IgD-negative memory B cell (primary cell): Measurements from ENCODE around the gene HECTD4. TPM values are rescaled to one million over a fixed set of nuclear protein-coding genes. Genes with fewer than 3 reads are reported as not detected.

Experiments used
- H3K27ac Mint-ChIP-seq, 3 donors: one replicate each; pipeline ENCODE4 v1.8.0; 2020 to 2022; ENCODE audit warnings: mild to moderate bottlenecking in 3 of 3, mixed read lengths in 3 of 3, moderate library complexity in 1 of 3
- H3K27me3 Mint-ChIP-seq: one replicate; pipeline ENCODE4 v1.8.0; 2021; ENCODE audit warnings: mixed read lengths
- H3K36me3 Mint-ChIP-seq: one replicate; pipeline ENCODE4 v1.8.0; 2020; ENCODE audit warnings: mild to moderate bottlenecking, mixed read lengths
- H3K4me1 Mint-ChIP-seq, 3 donors: one replicate each; pipeline ENCODE4 v1.8.0; 2020 to 2022; ENCODE audit warnings: mixed read lengths in 3 of 3, mild to moderate bottlenecking in 1 of 3
- H3K4me3 Mint-ChIP-seq, 4 donors: one replicate each; pipeline ENCODE4 v1.8.0; 2020 to 2022; ENCODE audit warnings: mild to moderate bottlenecking in 4 of 4, mixed read lengths in 4 of 4, moderate library complexity in 3 of 4
- H3K9me3 Mint-ChIP-seq, 3 donors: one replicate each; pipeline ENCODE4 v1.8.0; 2020 to 2021; ENCODE audit warnings: mixed read lengths in 3 of 3, mild to moderate bottlenecking in 1 of 3
- polyA plus RNA-seq: library from polyadenylated mRNA; unstranded; fragments of 300-500 nt; fragmentation: Illumina TruSeq; gene quantifications from one replicate; pipeline ENCODE4 v1.2.3, GENCODE V29; 2021

HECTD4 gene
- polyA plus RNA-seq, 1 donor from 2014 or later = 6.8 TPM

GRCh38 chr12:112172556-112173324 is 209.5 kb downstream of the HECTD4 start:
- Mint-ChIP-seq H3K27ac (peak overlapping the region in 1 of 3 donors; percentile 25), H3K4me1 (peaks cover 0 to 11% (median 9%) of the 10 kb centered on the region in 3 donors), H3K27me3 (no peaks in the 10 kb centered on the region), H3K9me3 (no peaks in the 10 kb centered on the region), H3K36me3 (peaks cover 10% of the 10 kb centered on the region), H3K4me3 (no peak overlapping the region)

GRCh38 chr12:112170971-112171596 is 211.1 kb downstream of the HECTD4 start:
- Mint-ChIP-seq H3K4me3 (no peak overlapping the region), H3K9me3 (no peaks in the 10 kb centered on the region), H3K36me3 (peaks cover 10% of the 10 kb centered on the region), H3K4me1 (peaks cover 0 to 11% (median 9%) of the 10 kb centered on the region in 3 donors), H3K27ac (peak overlapping the region in 1 of 3 donors; percentile 4), H3K27me3 (no peaks in the 10 kb centered on the region)

GRCh38 chr12:112170376-112170775 is 211.9 kb downstream of the HECTD4 start:
- H3K4me1 Mint-ChIP-seq = peaks cover 0 to 11% (median 9%) of the 10 kb centered on the region in 3 donors
- H3K9me3 Mint-ChIP-seq = no peaks in the 10 kb centered on the region
- peak overlapping the region in 2 of 3 donors; percentile 50 to 62 for H3K27ac Mint-ChIP-seq
- peaks cover 7% of the 10 kb centered on the region for H3K36me3 Mint-ChIP-seq
- peak overlapping the region in 1 of 4 donors; percentile 79 for H3K4me3 Mint-ChIP-seq
- H3K27me3 Mint-ChIP-seq = no peaks in the 10 kb centered on the region

GRCh38 chr12:112169966-112170365 is 212.3 kb downstream of the HECTD4 start:
- H3K9me3 Mint-ChIP-seq = no peaks in the 10 kb centered on the region
- peaks cover 6% of the 10 kb centered on the region for H3K36me3 Mint-ChIP-seq
- peaks cover 0 to 11% (median 9%) of the 10 kb centered on the region in 3 donors for H3K4me1 Mint-ChIP-seq
- H3K27me3 Mint-ChIP-seq = no peaks in the 10 kb centered on the region
- peak overlapping the region in 2 of 3 donors; percentile 50 to 62 for H3K27ac Mint-ChIP-seq
- peak overlapping the region in 1 of 4 donors; percentile 79 for H3K4me3 Mint-ChIP-seq

- no peaks in the 10 kb centered on the region for H3K9me3 Mint-ChIP-seq
- no peak overlapping the region for H3K27ac Mint-ChIP-seq
- peaks cover 3% of the 10 kb centered on the region for H3K36me3 Mint-ChIP-seq
- no peak overlapping the region for H3K4me3 Mint-ChIP-seq
- peaks cover 0 to 11% (median 9%) of the 10 kb centered on the region in 3 donors for H3K4me1 Mint-ChIP-seq
- no peaks in the 10 kb centered on the region for H3K27me3 Mint-ChIP-seq
Observed at GRCh38 chr12:112169161-112169872, 212.9 kb downstream of the HECTD4 start.

GRCh38 chr12:112168561-112168971 is 213.7 kb downstream of the HECTD4 start:
- Mint-ChIP-seq H3K36me3 (peaks cover 3% of the 10 kb centered on the region), H3K9me3 (no peaks in the 10 kb centered on the region), H3K27me3 (no peaks in the 10 kb centered on the region), H3K4me1 (peaks cover 0 to 11% (median 9%) of the 10 kb centered on the region in 3 donors), H3K27ac (no peak overlapping the region), H3K4me3 (peak overlapping the region in 1 of 4 donors; percentile 59)

GRCh38 chr12:112167718-112168525 is 214.3 kb downstream of the HECTD4 start:
- Mint-ChIP-seq H3K36me3 (peaks cover 3% of the 10 kb centered on the region), H3K4me1 (peaks cover 0 to 11% (median 9%) of the 10 kb centered on the region in 3 donors), H3K27ac (no peak overlapping the region), H3K9me3 (no peaks in the 10 kb centered on the region), H3K4me3 (no peak overlapping the region), H3K27me3 (no peaks in the 10 kb centered on the region)

GRCh38 chr12:112167031-112167461 is 215.2 kb downstream of the HECTD4 start:
- Mint-ChIP-seq H3K27me3 (no peaks in the 10 kb centered on the region), H3K36me3 (peaks cover 3% of the 10 kb centered on the region), H3K9me3 (no peaks in the 10 kb centered on the region), H3K4me3 (no peak overlapping the region), H3K27ac (no peak overlapping the region), H3K4me1 (peaks cover 0 to 9% (median 9%) of the 10 kb centered on the region in 3 donors)

GRCh38 chr12:112166051-112167015 is 215.9 kb downstream of the HECTD4 start:
- Mint-ChIP-seq H3K36me3 (peaks cover 3% of the 10 kb centered on the region), H3K4me1 (peaks cover 0 to 11% (median 9%) of the 10 kb centered on the region in 3 donors), H3K4me3 (no peak overlapping the region), H3K9me3 (no peaks in the 10 kb centered on the region), H3K27me3 (no peaks in the 10 kb centered on the region), H3K27ac (peak overlapping the region in 2 of 3 donors; percentile 31 to 91)

- H3K27ac Mint-ChIP-seq = peak overlapping the region in 1 of 3 donors; percentile 91
- no peaks in the 10 kb centered on the region for H3K9me3 Mint-ChIP-seq
- no peak overlapping the region for H3K4me3 Mint-ChIP-seq
- H3K4me1 Mint-ChIP-seq = peaks cover 0 to 12% (median 6%) of the 10 kb centered on the region in 3 donors
- peaks cover 4% of the 10 kb centered on the region for H3K36me3 Mint-ChIP-seq
- no peaks in the 10 kb centered on the region for H3K27me3 Mint-ChIP-seq
Observed at GRCh38 chr12:112165624-112166023, 216.6 kb downstream of the HECTD4 start.

- Mint-ChIP-seq H3K27me3 (no peaks in the 10 kb centered on the region), H3K4me1 (peaks cover 0 to 12% (median 8%) of the 10 kb centered on the region in 3 donors), H3K27ac (no peak overlapping the region), H3K36me3 (peaks cover 10% of the 10 kb centered on the region), H3K9me3 (peaks cover 0 to 2% (median 0%) of the 10 kb centered on the region in 3 donors), H3K4me3 (no peak overlapping the region)
Observed at GRCh38 chr12:112164011-112164660, 218.1 kb downstream of the HECTD4 start.

- H3K4me1 Mint-ChIP-seq = peaks cover 6 to 18% (median 12%) of the 10 kb centered on the region in 3 donors
- H3K27ac Mint-ChIP-seq = no peak overlapping the region
- H3K9me3 Mint-ChIP-seq = peaks cover 0 to 2% (median 2%) of the 10 kb centered on the region in 3 donors
- H3K4me3 Mint-ChIP-seq = no peak overlapping the region
- no peaks in the 10 kb centered on the region for H3K27me3 Mint-ChIP-seq
- peaks cover 10% of the 10 kb centered on the region for H3K36me3 Mint-ChIP-seq
Observed at GRCh38 chr12:112163471-112163991, 218.7 kb downstream of the HECTD4 start.

- peaks cover 12% of the 10 kb centered on the region for H3K36me3 Mint-ChIP-seq
- peaks cover 3 to 5% (median 4%) of the 10 kb centered on the region in 3 donors for H3K9me3 Mint-ChIP-seq
- H3K4me3 Mint-ChIP-seq = no peak overlapping the region
- no peaks in the 10 kb centered on the region for H3K27me3 Mint-ChIP-seq
- peaks cover 9 to 22% (median 15%) of the 10 kb centered on the region in 3 donors for H3K4me1 Mint-ChIP-seq
- H3K27ac Mint-ChIP-seq = no peak overlapping the region
Observed at GRCh38 chr12:112163056-112163455, 219.2 kb downstream of the HECTD4 start.
